ENCODE data around the gene HSPA1A. TPM values are rescaled to one million over a fixed set of nuclear protein-coding genes. Genes with fewer than 3 reads are reported as not detected.

HSPA1A gene
- total and polyA plus RNA-seq, 9 of the 15 experiments (the other 6 are each of a cell fraction or from before 2014, with no cell fraction given), result 2.2 to 273 (median 107) TPM

DNA sequence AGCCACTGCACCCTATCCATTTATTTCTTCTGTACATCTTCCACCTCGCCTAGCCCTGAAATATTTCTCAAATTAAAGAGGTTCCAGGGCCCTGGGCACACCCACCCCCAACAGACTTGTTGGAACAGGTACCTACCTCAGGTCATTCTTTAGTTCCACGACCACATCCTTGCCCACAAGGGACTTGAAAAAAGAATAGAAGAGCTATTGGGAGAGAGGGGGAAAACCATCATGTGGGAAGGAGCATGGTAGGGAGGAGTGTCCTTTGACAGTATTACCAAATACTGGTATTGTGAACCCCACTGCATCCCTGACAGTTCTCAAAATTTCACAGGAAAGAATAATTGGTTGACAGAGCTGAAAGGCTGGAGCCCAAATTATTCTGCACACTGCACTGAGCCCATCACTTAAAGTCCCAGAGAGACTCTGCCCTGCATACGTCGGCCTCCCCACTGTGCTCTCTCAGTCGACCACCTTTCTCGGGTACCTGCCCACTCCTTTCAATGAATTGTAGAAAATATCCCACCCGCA lies 9.3 kb upstream of the HSPA1A start:
- Histone ChIP-seq H3K36me3 (ENCODE audit: control insufficient read depth, insufficient read depth, low read length) (peaks cover 43% of the 10 kb centered on the region; the same call in 2 of the 3 replicates), H3K27me3 (ENCODE audit: control insufficient read depth in 2 of 2, insufficient read depth in 2 of 2, low read length in 2 of 2) (no peaks in the 10 kb centered on the region), H3K4me3 (peak overlapping the region; percentile 66), H3K4me1 (replicated peaks in 1 of 2; ENCODE audit: control insufficient read depth in 2 of 2, insufficient read depth in 2 of 2, low read length in 2 of 2) (peaks cover 14 to 28% of the 10 kb centered on the region in 2 experiments), H3K4me2 (ENCODE audit: insufficient read depth, low read length) (peak overlapping the region; percentile 96), H3K9me1 (ENCODE audit: control insufficient read depth, insufficient read depth, low read length) (no peaks in the 10 kb centered on the region), H2AFZ (ENCODE audit: low read depth, low read length) (peak overlapping the region; percentile 91), H3K79me2 (ENCODE audit: control insufficient read depth, insufficient read depth, low read length) (peaks cover 48% of the 10 kb centered on the region), H3K9me3 (replicated peaks; ENCODE audit: control insufficient read depth, insufficient read depth, low read depth, low read length) (no peaks in the 10 kb centered on the region), H3K9ac (ENCODE audit: insufficient read depth in 1 of 2, low read depth in 2 of 2, low read length in 2 of 2) (peak overlapping the region; percentile 93 to 94), H3K27ac (ENCODE audit: extremely low read depth, low read depth, low read length) (peak overlapping the region; percentile 86), H4K20me1 (replicated peaks; ENCODE audit: control insufficient read depth, insufficient read depth, low read length) (no peaks in the 10 kb centered on the region)
- in situ Hi-C loops (cut with MboI), result no loop called here
- ATAC-seq (peak; percentile 22), DNase-seq (ENCODE audit: extremely low read depth in 1 of 4, low spot score in 3 of 4) (peak in 1 of 4 experiments; percentile 39), FAIRE-seq (no peak)
- ChIA-PET POLR2A (interaction anchor here (0.6 to 6.3 kb wide), 25 partner anchors 8 to 324 kb away, joined by 3 to 58 read pairs (median 7); partner anchors contain the start of genes ABHD16A, BAG6, C6orf47 and CLIC1), CTCF (ENCODE audit: low intra/inter-chr PET ratio) (no interaction called here)
- intact Hi-C loops (cut with micrococcal nuclease), result no loop called here
- 2% methylated on average over 7 of the region's 7 CpGs for WGBS (ENCODE audit: insufficient coverage, low coverage, missing lambda C conversion rate)
- BruUV-seq (replicated peaks), result TSS peak; percentile 75
- TF ChIP-seq BMI1 (IDR thresholded peaks at IDR 0.05; ENCODE audit: low read length) (no peak), ZC3H8 (IDR thresholded peaks at IDR 0.05) (no peak), ARNT (IDR thresholded peaks at IDR 0.05) (0 out of 4 replicates have a peak, but pooled peaks of 1 of the 2 experiments have one; percentile 37), RUNX1 (IDR thresholded peaks at IDR 0.05; ENCODE audit: low read depth) (peak; percentile 33; the same call in 1 of the 2 replicates), MTA2 (IDR thresholded peaks at IDR 0.05; ENCODE audit: low read depth) (no peak), ASH1L (IDR thresholded peaks at IDR 0.05; ENCODE audit: borderline replicate concordance, low read depth, partially characterized antibody) (peak; percentile 6), EZH2 (IDR thresholded peaks at IDR 0.05; ENCODE audit: borderline replicate concordance, low read depth, low read length) (no peak), KLF1 (tag; IDR thresholded peaks at IDR 0.05) (no peak), ZFX (CRISPR knock-in tag; IDR thresholded peaks at IDR 0.05) (no peak), SIN3A (IDR thresholded peaks at IDR 0.05; ENCODE audit: borderline replicate concordance in 2 of 2, control insufficient read depth in 1 of 2, low read depth in 2 of 2, low read length in 2 of 2) (0 out of 4 replicates have a peak, but pooled peaks of 1 of the 2 experiments have one; percentile 22), NBN (IDR thresholded peaks at IDR 0.05; ENCODE audit: low read depth) (no peak), SMARCA4 (IDR thresholded peaks at IDR 0.05) (no peak), ETV1 (tag; conservative IDR thresholded peaks at IDR 0.05; ENCODE audit: low read depth) (no peak), ZKSCAN8 (CRISPR knock-in tag; IDR thresholded peaks at IDR 0.05) (no peak), NR3C1 (CRISPR knock-in tag; IDR thresholded peaks at IDR 0.05) (no peak)
- TF ChIP-seq, protein P1, sequence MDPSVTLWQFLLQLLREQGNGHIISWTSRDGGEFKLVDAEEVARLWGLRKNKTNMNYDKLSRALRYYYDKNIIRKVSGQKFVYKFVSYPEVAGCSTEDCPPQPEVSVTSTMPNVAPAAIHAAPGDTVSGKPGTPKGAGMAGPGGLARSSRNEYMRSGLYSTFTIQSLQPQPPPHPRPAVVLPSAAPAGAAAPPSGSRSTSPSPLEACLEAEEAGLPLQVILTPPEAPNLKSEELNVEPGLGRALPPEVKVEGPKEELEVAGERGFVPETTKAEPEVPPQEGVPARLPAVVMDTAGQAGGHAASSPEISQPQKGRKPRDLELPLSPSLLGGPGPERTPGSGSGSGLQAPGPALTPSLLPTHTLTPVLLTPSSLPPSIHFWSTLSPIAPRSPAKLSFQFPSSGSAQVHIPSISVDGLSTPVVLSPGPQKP (CRISPR knock-in tag; IDR thresholded peaks at IDR 0.05), result no peak
- TF ChIP-seq, protein P2, sequence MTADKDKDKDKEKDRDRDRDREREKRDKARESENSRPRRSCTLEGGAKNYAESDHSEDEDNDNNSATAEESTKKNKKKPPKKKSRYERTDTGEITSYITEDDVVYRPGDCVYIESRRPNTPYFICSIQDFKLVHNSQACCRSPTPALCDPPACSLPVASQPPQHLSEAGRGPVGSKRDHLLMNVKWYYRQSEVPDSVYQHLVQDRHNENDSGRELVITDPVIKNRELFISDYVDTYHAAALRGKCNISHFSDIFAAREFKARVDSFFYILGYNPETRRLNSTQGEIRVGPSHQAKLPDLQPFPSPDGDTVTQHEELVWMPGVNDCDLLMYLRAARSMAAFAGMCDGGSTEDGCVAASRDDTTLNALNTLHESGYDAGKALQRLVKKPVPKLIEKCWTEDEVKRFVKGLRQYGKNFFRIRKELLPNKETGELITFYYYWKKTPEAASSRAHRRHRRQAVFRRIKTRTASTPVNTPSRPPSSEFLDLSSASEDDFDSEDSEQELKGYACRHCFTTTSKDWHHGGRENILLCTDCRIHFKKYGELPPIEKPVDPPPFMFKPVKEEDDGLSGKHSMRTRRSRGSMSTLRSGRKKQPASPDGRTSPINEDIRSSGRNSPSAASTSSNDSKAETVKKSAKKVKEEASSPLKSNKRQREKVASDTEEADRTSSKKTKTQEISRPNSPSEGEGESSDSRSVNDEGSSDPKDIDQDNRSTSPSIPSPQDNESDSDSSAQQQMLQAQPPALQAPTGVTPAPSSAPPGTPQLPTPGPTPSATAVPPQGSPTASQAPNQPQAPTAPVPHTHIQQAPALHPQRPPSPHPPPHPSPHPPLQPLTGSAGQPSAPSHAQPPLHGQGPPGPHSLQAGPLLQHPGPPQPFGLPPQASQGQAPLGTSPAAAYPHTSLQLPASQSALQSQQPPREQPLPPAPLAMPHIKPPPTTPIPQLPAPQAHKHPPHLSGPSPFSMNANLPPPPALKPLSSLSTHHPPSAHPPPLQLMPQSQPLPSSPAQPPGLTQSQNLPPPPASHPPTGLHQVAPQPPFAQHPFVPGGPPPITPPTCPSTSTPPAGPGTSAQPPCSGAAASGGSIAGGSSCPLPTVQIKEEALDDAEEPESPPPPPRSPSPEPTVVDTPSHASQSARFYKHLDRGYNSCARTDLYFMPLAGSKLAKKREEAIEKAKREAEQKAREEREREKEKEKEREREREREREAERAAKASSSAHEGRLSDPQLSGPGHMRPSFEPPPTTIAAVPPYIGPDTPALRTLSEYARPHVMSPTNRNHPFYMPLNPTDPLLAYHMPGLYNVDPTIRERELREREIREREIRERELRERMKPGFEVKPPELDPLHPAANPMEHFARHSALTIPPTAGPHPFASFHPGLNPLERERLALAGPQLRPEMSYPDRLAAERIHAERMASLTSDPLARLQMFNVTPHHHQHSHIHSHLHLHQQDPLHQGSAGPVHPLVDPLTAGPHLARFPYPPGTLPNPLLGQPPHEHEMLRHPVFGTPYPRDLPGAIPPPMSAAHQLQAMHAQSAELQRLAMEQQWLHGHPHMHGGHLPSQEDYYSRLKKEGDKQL (CRISPR knock-in tag; IDR thresholded peaks at IDR 0.05; ENCODE audit: borderline replicate concordance), result 0 out of 2 replicates have a peak, but pooled peaks have one; percentile 75
